Measurements from ENCODE around the gene TDRD7.

GRCh38 chr9:97534961-97535594, 123.2 kb downstream of the TDRD7 start:
- no peak for TF ChIP-seq CTCF (optimal IDR thresholded peaks at IDR 0.05 in 1 of 3, IDR thresholded peaks at IDR 0.05 in 1 of 3, conservative IDR thresholded peaks at IDR 0.05 in 1 of 3; ENCODE audit: extremely low read depth in 1 of 3, insufficient read depth in 2 of 3, low read length in 3 of 3)
- no peak for TF ChIP-seq EZH2 (IDR thresholded peaks at IDR 0.05; ENCODE audit: low read length)

Data from keratinocyte (primary cell).